Smooth muscle cell (in vitro differentiated cells): ENCODE results near the gene FADS2. TPM values are rescaled to one million over a fixed set of nuclear protein-coding genes. Genes with fewer than 3 reads are reported as not detected.

ENCODE experiments used
- DNase-seq: peaks from one replicate; lab custom pipeline; 2025; ENCODE audit not compliant: unreplicated experiment; lab: John Stamatoyannopoulos, UW
- H2AFZ ChIP-seq: fragments of 200-600 bp; sonication (generic); 2 replicates; pipeline ENCODE4 v1.6.0; 2016; ENCODE audit warnings: antibody characterized with exemption, low read depth, mild to moderate bottlenecking
- H3F3A ChIP-seq: fragments of 200-600 bp; sonication (generic); 2 replicates; pipeline ENCODE4 v1.6.0; 2017; ENCODE audit warnings: antibody characterized with exemption, low read depth
- H3K27ac ChIP-seq: fragments of 200-600 bp; sonication (generic); 2 replicates; pipeline ENCODE4 v1.5.1; 2016; ENCODE audit warnings: low read depth, mild to moderate bottlenecking
- H3K27me3 ChIP-seq: fragments of 200-600 bp; sonication (generic); 2 replicates; pipeline ENCODE4 v1.6.1; 2016; ENCODE audit warnings: low read depth, mild to moderate bottlenecking
- H3K36me3 ChIP-seq: fragments of 200-600 bp; sonication (generic); 2 replicates; pipeline ENCODE4 v1.5.1; 2016; ENCODE audit warnings: low read depth
- H3K4me1 ChIP-seq: fragments of 200-600 bp; sonication (generic); 2 replicates; pipeline ENCODE4 v1.5.1; 2016; ENCODE audit warnings: low read depth
- H3K4me2 ChIP-seq: fragments of 200-600 bp; sonication (generic); 2 replicates; pipeline ENCODE4 v1.6.0; 2016; ENCODE audit warnings: mild to moderate bottlenecking
- H3K4me3 ChIP-seq: fragments of 200-600 bp; sonication (generic); 2 replicates; pipeline ENCODE4 v1.5.1; 2016; ENCODE audit warnings: mild to moderate bottlenecking
- H3K79me2 ChIP-seq: fragments of 200-600 bp; sonication (generic); 2 replicates; pipeline ENCODE4 v1.6.0; 2016; ENCODE audit warnings: low read depth, mild to moderate bottlenecking
- H3K9ac ChIP-seq: fragments of 200-600 bp; sonication (generic); 2 replicates; pipeline ENCODE4 v1.6.0; 2016; ENCODE audit warnings: low read depth
- H3K9me3 ChIP-seq: fragments of 200-600 bp; sonication (generic); replicated peaks from 2 replicates; pipeline ENCODE4 v1.5.1; 2016; ENCODE audit warnings: low read depth
- H4K20me1 ChIP-seq: fragments of 200-600 bp; sonication (generic); 2 replicates; pipeline ENCODE4 v1.6.0; 2016; ENCODE audit warnings: low read depth
- WGBS: methylation state at CpG from one replicate; pipeline ENCODE4 v1.1.7; 2016; ENCODE audit warnings: low lambda C conversion rate; 5-methylcytosine and 5-hydroxymethylcytosine counted together
- polyA plus RNA-seq: library from polyadenylated mRNA; unstranded; fragments of >200 nt; fragmentation: Nextera tagmentation; extraction: Ambion mirVana; gene quantifications from 2 replicates; pipeline ENCODE4 v1.2.1, GENCODE V29; 2016
- total RNA-seq: library from RNA; depleted of rRNA; stranded (reverse); fragments of >200 nt; gene quantifications from 2 replicates; pipeline ENCODE4 v1.2.3, GENCODE V29; 2014
- TF ChIP-seq, protein P1 (sequence below): fragments of 200-600 bp; sonication (generic); IDR thresholded peaks from 2 replicates; pipeline ENCODE4 v1.5.1; 2017; ENCODE audit warnings: borderline replicate concordance, mild to moderate bottlenecking, antibody characterized with exemption; ENCODE audit not compliant: insufficient read depth, poor library complexity, severe bottlenecking

Gene FADS2
- total and polyA plus RNA-seq, 2 experiments from 2014 or later, result 279 to 495 TPM

DNA sequence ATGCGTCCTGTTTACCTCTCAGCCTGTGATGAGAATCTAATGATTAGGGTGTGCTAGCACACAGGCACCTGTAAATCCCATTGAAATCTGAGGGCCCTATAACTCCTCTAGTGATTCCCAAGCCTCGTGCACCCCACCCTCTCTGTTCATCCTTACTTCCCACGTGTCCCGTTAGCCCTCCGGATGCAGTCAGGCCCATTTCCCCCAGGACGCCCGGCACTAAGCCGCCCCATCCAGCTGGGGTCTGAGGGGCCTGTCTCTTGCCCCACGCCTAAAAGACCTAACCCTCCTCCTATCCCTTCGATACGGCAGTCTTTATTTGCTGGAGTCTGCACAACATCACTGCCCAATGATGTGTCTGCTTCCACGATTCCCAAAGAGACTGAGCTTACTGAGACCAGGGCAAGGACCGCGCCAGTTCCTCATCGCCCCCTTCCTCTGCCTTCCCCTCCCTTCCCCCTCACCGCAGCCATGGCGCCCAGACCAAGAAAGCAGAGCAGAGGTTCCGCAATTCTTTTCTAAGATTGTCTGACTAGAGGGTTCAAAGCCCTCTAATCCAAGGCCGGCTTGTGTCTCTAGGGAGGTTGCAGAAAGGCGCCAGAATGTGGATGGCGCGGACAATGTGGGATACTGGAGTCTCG lies 1.1 kb upstream of the FADS2 start:
- Histone ChIP-seq H3F3A (peaks cover 19% of the 10 kb centered on the region), H3K79me2 (peaks cover 44% of the 10 kb centered on the region), H3K9ac (peak overlapping the region; percentile 9), H3K4me3 (peak overlapping the region; percentile 78), H3K36me3 (no peaks in the 10 kb centered on the region), H3K27ac (peak overlapping the region; percentile 57), H3K9me3 (no peaks in the 10 kb centered on the region), H3K4me2 (peak overlapping the region; percentile 96), H2AFZ (peak overlapping the region; percentile 50), H3K27me3 (no peaks in the 10 kb centered on the region), H3K4me1 (peaks cover 27% of the 10 kb centered on the region), H4K20me1 (peaks cover 33% of the 10 kb centered on the region)
- TF ChIP-seq, protein P1, sequence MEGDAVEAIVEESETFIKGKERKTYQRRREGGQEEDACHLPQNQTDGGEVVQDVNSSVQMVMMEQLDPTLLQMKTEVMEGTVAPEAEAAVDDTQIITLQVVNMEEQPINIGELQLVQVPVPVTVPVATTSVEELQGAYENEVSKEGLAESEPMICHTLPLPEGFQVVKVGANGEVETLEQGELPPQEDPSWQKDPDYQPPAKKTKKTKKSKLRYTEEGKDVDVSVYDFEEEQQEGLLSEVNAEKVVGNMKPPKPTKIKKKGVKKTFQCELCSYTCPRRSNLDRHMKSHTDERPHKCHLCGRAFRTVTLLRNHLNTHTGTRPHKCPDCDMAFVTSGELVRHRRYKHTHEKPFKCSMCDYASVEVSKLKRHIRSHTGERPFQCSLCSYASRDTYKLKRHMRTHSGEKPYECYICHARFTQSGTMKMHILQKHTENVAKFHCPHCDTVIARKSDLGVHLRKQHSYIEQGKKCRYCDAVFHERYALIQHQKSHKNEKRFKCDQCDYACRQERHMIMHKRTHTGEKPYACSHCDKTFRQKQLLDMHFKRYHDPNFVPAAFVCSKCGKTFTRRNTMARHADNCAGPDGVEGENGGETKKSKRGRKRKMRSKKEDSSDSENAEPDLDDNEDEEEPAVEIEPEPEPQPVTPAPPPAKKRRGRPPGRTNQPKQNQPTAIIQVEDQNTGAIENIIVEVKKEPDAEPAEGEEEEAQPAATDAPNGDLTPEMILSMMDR, result no peak
- no peak for DNase-seq
- 10% methylated on average over 23 of the region's 23 CpGs for WGBS

DNA sequence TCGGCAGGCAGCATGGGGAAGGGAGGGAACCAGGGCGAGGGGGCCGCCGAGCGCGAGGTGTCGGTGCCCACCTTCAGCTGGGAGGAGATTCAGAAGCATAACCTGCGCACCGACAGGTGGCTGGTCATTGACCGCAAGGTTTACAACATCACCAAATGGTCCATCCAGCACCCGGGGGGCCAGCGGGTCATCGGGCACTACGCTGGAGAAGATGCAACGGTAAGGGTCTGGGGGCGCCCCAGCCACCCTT lies 204 bp downstream of the FADS2 start:
- DNase-seq, result no peak
- peaks cover 20% of the 10 kb centered on the region for H3F3A ChIP-seq
- H3K36me3 ChIP-seq, result no peaks in the 10 kb centered on the region
- peak overlapping the region; percentile 96 for H3K4me2 ChIP-seq
- H2AFZ ChIP-seq, result peak overlapping the region; percentile 50
- WGBS, result 1% methylated on average over 15 of the region's 16 CpGs
- no peaks in the 10 kb centered on the region for H3K27me3 ChIP-seq
- TF ChIP-seq, protein P1, result no peak
- H3K4me3 ChIP-seq, result peak overlapping the region; percentile 78
- H3K9me3 ChIP-seq, result no peaks in the 10 kb centered on the region
- peaks cover 45% of the 10 kb centered on the region for H4K20me1 ChIP-seq
- H3K9ac ChIP-seq, result peak overlapping the region; percentile 56
- peaks cover 27% of the 10 kb centered on the region for H3K4me1 ChIP-seq
- peaks cover 52% of the 10 kb centered on the region for H3K79me2 ChIP-seq
- peak overlapping the region; percentile 57 for H3K27ac ChIP-seq

DNA sequence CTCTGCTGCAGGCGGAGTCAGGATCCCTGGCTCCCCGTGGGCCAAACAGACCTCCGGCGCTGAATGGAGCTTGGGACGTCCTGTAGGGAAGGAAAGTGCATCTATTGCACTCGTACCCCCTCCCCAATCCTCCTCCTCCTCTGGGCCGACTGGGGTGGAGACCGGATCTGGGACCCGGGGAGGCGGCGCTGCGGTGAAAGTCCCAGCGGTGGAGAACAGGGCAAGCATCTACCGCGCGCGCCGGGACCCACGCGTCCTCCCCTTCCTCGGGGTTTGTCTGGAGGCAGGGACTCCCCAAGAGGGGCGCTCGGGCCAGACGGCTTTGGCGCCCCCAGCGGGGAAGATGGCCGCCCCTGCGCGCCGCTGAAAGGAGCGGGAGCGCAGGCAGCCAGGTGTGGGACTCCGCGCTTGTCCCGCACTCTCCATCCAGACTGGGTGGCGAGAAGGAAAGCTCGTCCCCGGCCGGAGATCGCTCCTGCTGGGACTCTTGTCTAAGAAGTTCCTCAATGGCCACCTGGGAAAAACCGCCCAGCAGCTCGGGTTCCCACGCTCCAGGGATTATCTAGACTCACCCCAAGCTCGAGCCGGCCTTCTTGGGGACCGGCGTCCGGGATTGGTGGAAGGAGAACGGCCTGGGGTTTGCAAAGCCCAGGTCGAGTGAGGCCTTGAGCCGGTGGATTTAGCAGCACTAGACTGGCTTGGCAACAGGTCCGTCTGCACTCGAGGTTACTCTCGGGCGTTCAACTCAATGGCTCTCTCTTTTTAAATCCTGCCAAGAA lies 718 bp downstream of the FADS2 start:
- peak overlapping the region; percentile 24 for H3K27ac ChIP-seq
- H3K36me3 ChIP-seq, result no peaks in the 10 kb centered on the region
- H3K4me1 ChIP-seq, result peaks cover 28% of the 10 kb centered on the region
- TF ChIP-seq, protein P1, result peak; percentile 43
- H3K4me3 ChIP-seq, result peak overlapping the region; percentile 78
- WGBS, result 1% methylated on average over 49 of the region's 55 CpGs
- no peak overlapping the region for H2AFZ ChIP-seq
- H4K20me1 ChIP-seq, result peaks cover 51% of the 10 kb centered on the region
- H3K9me3 ChIP-seq, result no peaks in the 10 kb centered on the region
- no peaks in the 10 kb centered on the region for H3K27me3 ChIP-seq
- peaks cover 56% of the 10 kb centered on the region for H3K79me2 ChIP-seq
- no peak for DNase-seq
- H3K4me2 ChIP-seq, result peak overlapping the region; percentile 96
- peak overlapping the region; percentile 56 for H3K9ac ChIP-seq
- H3F3A ChIP-seq, result peaks cover 25% of the 10 kb centered on the region

DNA sequence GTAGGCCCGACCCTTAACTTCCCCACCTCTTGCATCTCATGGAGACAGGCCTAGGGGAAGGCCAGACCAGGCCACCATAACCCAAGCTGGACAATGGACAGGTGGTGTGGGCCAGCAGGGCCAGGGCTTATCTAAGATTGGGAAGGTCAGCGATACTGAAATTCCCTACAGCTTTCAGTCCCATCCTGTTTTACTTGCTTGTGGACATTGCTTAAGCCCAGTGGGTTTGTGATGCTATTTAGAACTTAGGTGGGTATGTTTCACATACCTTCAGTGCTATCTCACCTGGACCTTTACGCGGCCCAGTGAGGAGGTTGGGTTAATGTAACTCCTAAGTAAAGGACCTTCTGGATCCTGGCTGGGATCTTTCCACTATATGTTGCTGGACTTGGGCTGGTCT lies 1.7 kb downstream of the FADS2 start:
- TF ChIP-seq, protein P1, result no peak
- Histone ChIP-seq H3K27me3 (no peaks in the 10 kb centered on the region), H3K9me3 (no peaks in the 10 kb centered on the region), H3K27ac (peak overlapping the region; percentile 45), H3K4me2 (peak overlapping the region; percentile 96), H3K4me3 (peak overlapping the region; percentile 78), H4K20me1 (peaks cover 60% of the 10 kb centered on the region), H3K4me1 (peaks cover 36% of the 10 kb centered on the region), H2AFZ (no peak overlapping the region), H3K79me2 (peaks cover 65% of the 10 kb centered on the region), H3K36me3 (no peaks in the 10 kb centered on the region), H3F3A (peaks cover 33% of the 10 kb centered on the region), H3K9ac (peak overlapping the region; percentile 40)
- 38% methylated on average over 4 of the region's 4 CpGs for WGBS
- DNase-seq, result no peak
